Trophoblast cell (in vitro differentiated cells and primary cell): Measurements from ENCODE around the gene PROX2.

Experiments
- DNase-seq, 2 donors: peaks; one replicate each; pipeline ENCODE4 v3.0.0-alpha.2; 2016
- H2AFZ ChIP-seq: 2 replicates; pipeline ENCODE4 v1.6.1; 2013; ENCODE audit warnings: low read length, moderate library complexity, mild to moderate bottlenecking; ENCODE audit not compliant: insufficient read depth, poor library complexity
- H2AK5ac ChIP-seq: 2 replicates; pipeline ENCODE4 v1.6.1; 2013; ENCODE audit warnings: mild to moderate bottlenecking, low read length
- H2BK120ac ChIP-seq: 2 replicates; pipeline ENCODE4 v1.6.1; 2013; ENCODE audit warnings: low read length, mild to moderate bottlenecking, moderate library complexity; ENCODE audit not compliant: insufficient read depth, poor library complexity
- H2BK12ac ChIP-seq: 2 replicates; pipeline ENCODE4 v1.6.1; 2013; ENCODE audit warnings: mild to moderate bottlenecking, low read length, moderate library complexity
- H2BK5ac ChIP-seq: 2 replicates; pipeline ENCODE4 v1.6.1; 2013; ENCODE audit warnings: low read length, low read depth, moderate library complexity, mild to moderate bottlenecking; ENCODE audit not compliant: poor library complexity
- H3K14ac ChIP-seq: 2 replicates; pipeline ENCODE4 v1.6.1; 2013; ENCODE audit warnings: mild to moderate bottlenecking, low read length
- H3K18ac ChIP-seq: 2 replicates; pipeline ENCODE4 v1.6.1; 2013; ENCODE audit warnings: mild to moderate bottlenecking, low read length
- H3K23ac ChIP-seq: 2 replicates; pipeline ENCODE4 v1.6.1; 2013; ENCODE audit warnings: low read length
- H3K27ac ChIP-seq: 2 replicates; pipeline ENCODE4 v1.5.1; 2013; ENCODE audit warnings: low read depth, mild to moderate bottlenecking, inconsistent platforms, low read length, moderate library complexity
- H3K27me3 ChIP-seq: 2 replicates; pipeline ENCODE4 v1.6.1; 2013; ENCODE audit warnings: inconsistent platforms, mild to moderate bottlenecking, low read length, moderate library complexity; ENCODE audit not compliant: insufficient read depth
- H3K36me3 ChIP-seq, 2 experiments: 1 replicate in 1 of 2; 2 replicates in 1 of 2; pipeline ENCODE4 v1.6.1; 2013; ENCODE audit warnings: low read length in 2 of 2, mild to moderate bottlenecking in 2 of 2, moderate library complexity in 1 of 2; ENCODE audit not compliant: insufficient read depth in 2 of 2, control insufficient read depth in 1 of 2
- H3K4ac ChIP-seq: 2 replicates; pipeline ENCODE4 v1.6.1; 2013; ENCODE audit warnings: low read depth, mild to moderate bottlenecking, low read length, moderate library complexity
- H3K4me1 ChIP-seq, 2 experiments: 1 replicate in 1 of 2; 2 replicates in 1 of 2; pipeline ENCODE4 v1.6.1; 2013; ENCODE audit warnings: low read length in 2 of 2, mild to moderate bottlenecking in 2 of 2, moderate library complexity in 1 of 2; ENCODE audit not compliant: insufficient read depth in 2 of 2, control insufficient read depth in 1 of 2
- H3K4me2 ChIP-seq: 2 replicates; pipeline ENCODE4 v1.6.1; 2013; ENCODE audit warnings: inconsistent platforms, mild to moderate bottlenecking, low read length, moderate library complexity
- H3K4me3 ChIP-seq: 2 replicates; pipeline ENCODE4 v1.5.1; 2013; ENCODE audit warnings: mild to moderate bottlenecking, low read depth, low read length, inconsistent platforms
- H3K79me1 ChIP-seq: one replicate; pipeline ENCODE4 v1.6.1; 2013; ENCODE audit warnings: low read length
- H3K79me2 ChIP-seq: 2 replicates; pipeline ENCODE4 v1.6.1; 2013; ENCODE audit warnings: low read length, mild to moderate bottlenecking; ENCODE audit not compliant: control insufficient read depth, insufficient read depth, poor library complexity
- H3K9ac ChIP-seq: 2 replicates; pipeline ENCODE4 v1.6.1; 2013; ENCODE audit warnings: mild to moderate bottlenecking, low read length
- H3K9me3 ChIP-seq: 2 replicates; pipeline ENCODE4 v1.6.1; 2013; ENCODE audit warnings: low read depth, mild to moderate bottlenecking, control low read depth, inconsistent platforms, low read length; ENCODE audit not compliant: insufficient read depth
- H4K12ac ChIP-seq: 2 replicates; pipeline ENCODE4 v1.6.1; 2013; ENCODE audit warnings: low read depth, mild to moderate bottlenecking, low read length, moderate library complexity
- H4K8ac ChIP-seq: 2 replicates; pipeline ENCODE4 v1.6.1; 2013; ENCODE audit warnings: low read depth, mild to moderate bottlenecking, low read length, moderate library complexity
- H4K91ac ChIP-seq: one replicate; pipeline ENCODE4 v1.6.1; 2013; ENCODE audit warnings: low read depth, mild to moderate bottlenecking, low read length, moderate library complexity
- WGBS: extraction: QIAGEN DNeasy Blood & Tissue Kit; methylation state at CpG from one replicate; pipeline ENCODE4 v1.1.7; 2013; ENCODE audit warnings: missing lambda C conversion rate; ENCODE audit not compliant: insufficient read length, insufficient coverage; ENCODE audit errors: extremely low coverage; 5-methylcytosine and 5-hydroxymethylcytosine counted together

The PROX2 gene

DNA sequence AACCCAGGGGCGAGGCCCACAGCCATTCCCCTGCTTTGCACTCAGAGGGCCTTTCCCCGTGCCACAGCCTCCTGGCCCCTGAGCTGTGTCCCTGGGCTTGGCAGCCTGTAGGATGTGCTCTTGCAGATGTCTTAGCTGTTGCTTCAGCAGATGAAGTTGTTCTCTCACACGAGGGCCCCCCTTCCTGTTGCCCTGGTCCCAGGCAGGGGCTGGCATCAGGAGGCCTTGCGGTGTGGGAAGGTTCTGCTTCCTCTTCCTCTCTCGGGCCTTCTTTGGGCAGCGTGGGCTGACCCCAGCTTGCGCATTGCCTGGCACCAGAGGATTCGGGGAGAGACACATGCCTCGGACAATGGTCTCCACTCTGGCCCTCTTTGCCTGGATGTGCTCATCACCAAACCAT, 12.7 kb downstream of the PROX2 start:
- H2AFZ ChIP-seq = no peak overlapping the region
- H3K9ac ChIP-seq = no peak overlapping the region
- no peak overlapping the region for H3K14ac ChIP-seq
- no peak overlapping the region for H2AK5ac ChIP-seq
- no CpG with 5 or more reads among the region's 9 CpGs for WGBS
- H3K4me2 ChIP-seq = no peak overlapping the region
- no peak overlapping the region for H4K8ac ChIP-seq
- H3K79me1 ChIP-seq = no peaks in the 10 kb centered on the region
- no peaks in the 10 kb centered on the region for H3K4me1 ChIP-seq
- H3K9me3 ChIP-seq = no peaks in the 10 kb centered on the region
- H2BK120ac ChIP-seq = no peak overlapping the region
- H2BK5ac ChIP-seq = no peak overlapping the region
- no peaks in the 10 kb centered on the region for H3K36me3 ChIP-seq
- no peak overlapping the region for H3K4ac ChIP-seq
- H3K27ac ChIP-seq = no peak overlapping the region
- no peaks in the 10 kb centered on the region for H3K79me2 ChIP-seq
- no peak overlapping the region for H4K12ac ChIP-seq
- H2BK12ac ChIP-seq = no peak overlapping the region
- H3K23ac ChIP-seq = no peak overlapping the region
- no peak overlapping the region for H3K4me3 ChIP-seq
- no peaks in the 10 kb centered on the region for H3K27me3 ChIP-seq
- H4K91ac ChIP-seq = no peak overlapping the region
- H3K18ac ChIP-seq = no peak overlapping the region
- DNase-seq = no peak

DNA sequence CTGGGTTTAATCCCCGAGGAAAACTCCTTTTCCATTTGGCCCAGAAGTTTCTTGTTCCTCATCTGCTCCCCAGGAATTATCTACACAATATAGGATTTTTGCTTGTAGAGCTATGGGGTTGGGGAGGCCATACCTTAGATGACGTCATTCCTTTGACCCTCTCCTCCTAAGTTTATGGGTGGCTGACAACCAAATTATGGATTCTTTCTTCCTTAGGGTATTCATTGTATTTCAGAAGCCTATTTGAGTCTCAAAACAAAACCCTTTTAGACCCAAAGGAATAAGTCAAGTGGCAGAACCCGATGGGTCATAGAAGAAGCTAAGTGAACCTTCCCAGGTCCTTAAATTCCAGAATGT, 14.2 kb downstream of the PROX2 start:
- WGBS = no CpG with 5 or more reads among the region's 3 CpGs
- Histone ChIP-seq H3K9me3 (no peaks in the 10 kb centered on the region), H2BK12ac (no peak overlapping the region), H2BK120ac (no peak overlapping the region), H3K36me3 (no peaks in the 10 kb centered on the region), H3K9ac (no peak overlapping the region), H3K4me2 (no peak overlapping the region), H3K18ac (no peak overlapping the region), H2BK5ac (no peak overlapping the region), H3K14ac (no peak overlapping the region), H3K27me3 (no peaks in the 10 kb centered on the region), H3K4me3 (no peak overlapping the region), H3K4ac (no peak overlapping the region), H4K12ac (no peak overlapping the region), H2AFZ (no peak overlapping the region), H3K27ac (no peak overlapping the region), H4K8ac (no peak overlapping the region), H3K23ac (no peak overlapping the region), H3K4me1 (no peaks in the 10 kb centered on the region), H3K79me1 (no peaks in the 10 kb centered on the region), H2AK5ac (no peak overlapping the region), H3K79me2 (no peaks in the 10 kb centered on the region), H4K91ac (no peak overlapping the region)
- no peak for DNase-seq

DNA sequence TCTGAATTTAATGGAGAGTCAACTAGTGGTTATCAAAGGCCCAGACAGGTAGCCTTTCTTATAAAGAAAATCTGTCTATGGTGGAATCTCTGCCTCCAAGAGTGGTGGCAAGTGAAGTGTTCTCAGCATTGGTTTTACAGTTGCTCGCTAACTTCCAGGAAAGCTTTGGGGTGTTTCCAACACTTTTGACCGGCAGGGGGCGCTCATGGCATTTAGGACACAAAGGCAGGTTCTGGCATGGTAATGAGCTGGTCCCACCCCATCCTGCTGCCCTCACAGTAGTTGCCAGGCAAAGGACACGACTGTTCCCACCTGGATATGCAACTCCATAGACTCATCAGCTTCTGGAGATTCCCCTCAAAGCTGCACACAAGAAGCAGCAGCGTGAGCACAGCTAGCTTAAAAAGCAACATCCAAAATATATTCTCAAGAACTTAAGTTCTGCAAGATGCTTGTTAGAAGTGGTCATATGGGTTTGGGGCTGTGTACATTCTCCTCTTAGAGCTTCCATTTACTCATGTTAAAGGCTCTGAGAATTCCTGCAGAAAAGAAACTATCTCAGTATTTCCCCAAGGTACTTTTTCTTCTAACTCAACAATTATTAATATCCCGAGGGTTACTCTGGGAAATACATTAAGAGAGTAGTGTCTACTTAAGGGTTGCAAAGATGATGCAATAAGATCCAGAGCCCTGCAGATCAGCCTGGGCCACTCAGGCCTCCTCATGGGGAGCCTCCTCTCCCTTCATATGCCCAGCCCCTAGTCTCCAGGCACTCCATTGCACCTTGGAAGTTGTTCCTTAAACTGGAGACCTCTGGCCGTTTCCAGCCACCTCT, 14.8 kb downstream of the PROX2 start:
- Histone ChIP-seq H3K27me3 (no peaks in the 10 kb centered on the region), H2BK12ac (no peak overlapping the region), H3K9me3 (no peaks in the 10 kb centered on the region), H3K4ac (no peak overlapping the region), H4K12ac (no peak overlapping the region), H4K8ac (no peak overlapping the region), H3K79me1 (no peaks in the 10 kb centered on the region), H3K23ac (no peak overlapping the region), H2AK5ac (no peak overlapping the region), H3K18ac (no peak overlapping the region), H3K27ac (no peak overlapping the region), H3K14ac (no peak overlapping the region), H2BK120ac (no peak overlapping the region), H2AFZ (no peak overlapping the region), H3K4me1 (no peaks in the 10 kb centered on the region), H2BK5ac (no peak overlapping the region), H3K36me3 (no peaks in the 10 kb centered on the region), H3K4me3 (no peak overlapping the region), H3K9ac (no peak overlapping the region), H3K79me2 (no peaks in the 10 kb centered on the region), H3K4me2 (no peak overlapping the region), H4K91ac (no peak overlapping the region)
- no CpG with 5 or more reads among the region's 7 CpGs for WGBS
- peak; percentile 79 to 95 for DNase-seq

DNA sequence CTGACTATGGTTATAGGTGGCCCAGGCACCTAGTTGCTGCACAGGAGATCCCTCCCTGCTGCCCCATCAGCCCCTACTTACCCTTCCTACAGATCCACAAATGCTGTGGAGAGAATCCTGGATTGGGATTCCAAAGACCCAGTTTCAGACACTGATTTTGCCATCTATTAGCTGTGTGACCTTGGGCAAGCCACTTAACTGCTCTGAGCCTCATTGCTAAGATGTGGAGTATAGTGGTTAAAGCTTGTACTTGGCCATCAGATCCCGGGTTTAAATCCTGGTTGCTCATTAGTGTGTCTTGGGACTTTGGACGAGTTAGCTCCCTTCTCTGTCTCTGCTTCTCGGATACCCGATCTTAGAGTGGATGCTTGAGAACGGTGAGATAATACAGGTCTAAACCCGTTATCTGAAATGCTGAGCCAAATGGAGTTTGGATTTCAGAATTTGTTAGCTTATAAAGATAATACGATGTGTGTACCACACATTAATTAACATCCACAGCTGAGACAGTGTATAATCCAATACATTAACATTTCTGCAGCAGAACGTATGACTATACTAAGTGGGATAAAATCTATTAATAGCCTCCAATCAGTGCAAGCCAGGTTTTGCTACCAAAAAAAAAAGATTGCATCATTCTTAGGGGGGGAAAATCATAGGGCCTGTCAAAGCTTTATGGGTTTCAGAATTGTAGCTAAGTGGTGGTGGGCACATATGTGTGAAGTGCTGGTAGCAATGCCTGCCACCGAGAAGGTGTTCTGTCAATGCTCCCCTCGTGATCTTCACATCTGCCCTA, 16.0 kb downstream of the PROX2 start:
- no peak overlapping the region for H2BK12ac ChIP-seq
- H3K4me2 ChIP-seq = no peak overlapping the region
- no peak overlapping the region for H3K23ac ChIP-seq
- no peak overlapping the region for H3K27ac ChIP-seq
- no peak overlapping the region for H4K12ac ChIP-seq
- H2BK5ac ChIP-seq = no peak overlapping the region
- H3K9ac ChIP-seq = no peak overlapping the region
- H3K79me1 ChIP-seq = no peaks in the 10 kb centered on the region
- H3K79me2 ChIP-seq = no peaks in the 10 kb centered on the region
- no peaks in the 10 kb centered on the region for H3K9me3 ChIP-seq
- no peak overlapping the region for H3K18ac ChIP-seq
- H3K27me3 ChIP-seq = no peaks in the 10 kb centered on the region
- H3K36me3 ChIP-seq = no peaks in the 10 kb centered on the region
- no peak overlapping the region for H3K14ac ChIP-seq
- H3K4me1 ChIP-seq = no peaks in the 10 kb centered on the region
- no peak overlapping the region for H3K4ac ChIP-seq
- H4K8ac ChIP-seq = no peak overlapping the region
- H2AK5ac ChIP-seq = no peak overlapping the region
- H3K4me3 ChIP-seq = no peak overlapping the region
- DNase-seq = no peak
- H2BK120ac ChIP-seq = no peak overlapping the region
- no CpG with 5 or more reads among the region's 10 CpGs for WGBS
- H4K91ac ChIP-seq = no peak overlapping the region
- H2AFZ ChIP-seq = no peak overlapping the region
